AG04450 (cell line): Measurements from ENCODE around the gene OGFOD2. TPM values are rescaled to one million over a fixed set of nuclear protein-coding genes. Genes with fewer than 3 reads are reported as not detected.

Experiments used
- CTCF ChIA-PET: fragments of 300-600, 350-600 bp; formaldehyde crosslinking; extraction: SDS; loops from one replicate; lab custom pipeline; 2022; ENCODE audit warnings: antibody characterized with exemption, inconsistent platforms; lab: Charles Lee
- POLR2A ChIA-PET: fragments of 350-600 bp; formaldehyde crosslinking; extraction: SDS; loops from one replicate; lab custom pipeline; 2021; ENCODE audit warnings: antibody characterized with exemption, inconsistent platforms; lab: Yijun Ruan, JAX
- DNase-seq: peaks from one replicate; pipeline ENCODE4 v3.0.0-alpha.2; 2011; ENCODE audit warnings: low read depth, low spot score
- H3K27ac ChIP-seq: one replicate; pipeline ENCODE4 v1.5.1; 2012; ENCODE audit warnings: low read depth, low read length, control low read depth
- H3K27me3 ChIP-seq: one replicate; pipeline ENCODE4 v1.6.0; 2012; ENCODE audit warnings: low read length; ENCODE audit not compliant: control insufficient read depth, insufficient read depth
- H3K4me3 ChIP-seq: 2 replicates; pipeline ENCODE4 v1.5.1; 2011; ENCODE audit warnings: mild to moderate bottlenecking, low read depth, low read length, control low read depth
- H3K9me3 ChIP-seq: 2 replicates; pipeline ENCODE4 v1.5.1; 2012; ENCODE audit warnings: low read length; ENCODE audit not compliant: control insufficient read depth, insufficient read depth
- polyA plus RNA-seq: library from polyadenylated mRNA; depleted of rRNA; stranded (reverse); fragments of >200 nt; gene quantifications from 2 replicates; pipeline ENCODE4 v1.2.3, GENCODE V29; 2011
- TF ChIP-seq, protein P1 (sequence below): IDR thresholded peaks from 2 replicates; pipeline ENCODE4 v1.5.1; 2011; ENCODE audit warnings: low read depth, low read length, control low read depth, inconsistent platforms

Gene OGFOD2
- polyA plus RNA-seq, 1 experiment, result 6.1 TPM

- H3K4me3 ChIP-seq, result no peak overlapping the region
- H3K27ac ChIP-seq, result no peak overlapping the region
- ChIA-PET CTCF (interaction anchor here (1.6 kb wide), 1 partner anchor 40 kb away, joined by 5 read pairs; no protein-coding TSS in a partner anchor), POLR2A (no interaction called here)
- no peak for DNase-seq
- TF ChIP-seq, protein P1, sequence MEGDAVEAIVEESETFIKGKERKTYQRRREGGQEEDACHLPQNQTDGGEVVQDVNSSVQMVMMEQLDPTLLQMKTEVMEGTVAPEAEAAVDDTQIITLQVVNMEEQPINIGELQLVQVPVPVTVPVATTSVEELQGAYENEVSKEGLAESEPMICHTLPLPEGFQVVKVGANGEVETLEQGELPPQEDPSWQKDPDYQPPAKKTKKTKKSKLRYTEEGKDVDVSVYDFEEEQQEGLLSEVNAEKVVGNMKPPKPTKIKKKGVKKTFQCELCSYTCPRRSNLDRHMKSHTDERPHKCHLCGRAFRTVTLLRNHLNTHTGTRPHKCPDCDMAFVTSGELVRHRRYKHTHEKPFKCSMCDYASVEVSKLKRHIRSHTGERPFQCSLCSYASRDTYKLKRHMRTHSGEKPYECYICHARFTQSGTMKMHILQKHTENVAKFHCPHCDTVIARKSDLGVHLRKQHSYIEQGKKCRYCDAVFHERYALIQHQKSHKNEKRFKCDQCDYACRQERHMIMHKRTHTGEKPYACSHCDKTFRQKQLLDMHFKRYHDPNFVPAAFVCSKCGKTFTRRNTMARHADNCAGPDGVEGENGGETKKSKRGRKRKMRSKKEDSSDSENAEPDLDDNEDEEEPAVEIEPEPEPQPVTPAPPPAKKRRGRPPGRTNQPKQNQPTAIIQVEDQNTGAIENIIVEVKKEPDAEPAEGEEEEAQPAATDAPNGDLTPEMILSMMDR, result no peak
- H3K9me3 ChIP-seq, result no peaks in the 10 kb centered on the region
- no peaks in the 10 kb centered on the region for H3K27me3 ChIP-seq
Measured at GRCh38 chr12:123003257-123003656, 28.2 kb downstream of the OGFOD2 start.

DNA sequence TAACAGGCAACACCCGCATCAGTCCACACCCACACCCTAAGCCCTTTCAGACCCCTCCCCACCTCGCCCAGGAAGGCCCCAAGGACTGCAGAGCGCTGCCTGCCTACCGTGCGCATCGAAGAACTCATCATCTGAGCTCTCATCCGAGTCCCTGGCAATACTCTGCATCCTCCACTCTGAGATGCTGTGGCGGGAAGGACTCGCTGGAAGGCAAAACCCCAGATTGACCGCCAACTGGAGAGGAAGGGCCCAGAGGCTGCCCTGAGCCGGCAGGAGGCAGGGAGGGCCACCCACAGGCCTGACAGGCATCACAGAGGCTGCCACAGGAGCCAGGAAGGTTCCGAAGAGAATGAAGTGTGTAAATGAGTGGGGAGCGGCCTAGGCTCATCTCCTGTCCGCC lies 29.2 kb downstream of the OGFOD2 start:
- Histone ChIP-seq H3K27ac (peak overlapping the region; percentile 11), H3K27me3 (no peaks in the 10 kb centered on the region), H3K4me3 (no peak overlapping the region), H3K9me3 (no peaks in the 10 kb centered on the region)
- POLR2A ChIA-PET, result no interaction called here
- no peak for DNase-seq
- CTCF ChIA-PET, result no interaction called here
- TF ChIP-seq, protein P1, result no peak

DNA sequence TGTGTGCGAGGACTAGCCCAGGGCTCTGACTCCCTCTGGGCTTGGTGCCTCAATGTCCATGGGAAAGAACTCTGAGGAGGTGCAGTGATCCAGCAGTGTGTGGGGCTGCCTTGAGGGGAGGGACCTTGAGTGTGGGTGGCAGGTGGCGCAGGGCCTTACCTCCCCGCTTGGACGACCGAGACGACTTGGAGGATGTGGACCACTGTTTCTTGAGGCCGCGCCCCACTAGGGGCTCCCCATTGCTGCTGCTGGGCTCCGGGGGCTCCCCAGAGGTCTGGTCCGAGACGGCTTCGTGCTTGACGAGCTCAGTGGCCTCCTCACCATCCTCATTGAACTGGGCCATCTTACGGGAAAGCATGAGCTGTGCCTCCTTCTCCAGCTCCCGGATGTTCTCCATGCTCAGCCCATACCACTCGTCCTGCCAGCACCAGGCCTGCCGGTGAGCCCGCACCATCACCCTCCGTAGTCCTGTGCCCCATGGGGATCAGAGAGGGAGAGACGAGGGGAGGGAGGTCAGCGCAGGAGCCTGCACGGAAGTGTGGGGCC lies 30.1 kb downstream of the OGFOD2 start:
- ChIA-PET CTCF (interaction anchor here (0.5 kb wide), 1 partner anchor 228 kb away, joined by 10 read pairs; the partner anchor contains the start of gene MTRFR), POLR2A (interaction anchor here (1.3 kb wide), 1 partner anchor 228 kb away, joined by 4 read pairs; the partner anchor contains the start of genes MPHOSPH9 and MTRFR)
- TF ChIP-seq, protein P1, result no peak
- Histone ChIP-seq H3K9me3 (no peaks in the 10 kb centered on the region), H3K27ac (no peak overlapping the region), H3K27me3 (no peaks in the 10 kb centered on the region), H3K4me3 (no peak overlapping the region)
- no peak for DNase-seq

GRCh38 chr12:123006977-123007376 lies 31.9 kb downstream of the OGFOD2 start:
- TF ChIP-seq, protein P1, result no peak
- POLR2A ChIA-PET, result no interaction called here
- Histone ChIP-seq H3K4me3 (no peak overlapping the region), H3K9me3 (no peaks in the 10 kb centered on the region), H3K27ac (no peak overlapping the region), H3K27me3 (no peaks in the 10 kb centered on the region)
- CTCF ChIA-PET, result no interaction called here
- no peak for DNase-seq

DNA sequence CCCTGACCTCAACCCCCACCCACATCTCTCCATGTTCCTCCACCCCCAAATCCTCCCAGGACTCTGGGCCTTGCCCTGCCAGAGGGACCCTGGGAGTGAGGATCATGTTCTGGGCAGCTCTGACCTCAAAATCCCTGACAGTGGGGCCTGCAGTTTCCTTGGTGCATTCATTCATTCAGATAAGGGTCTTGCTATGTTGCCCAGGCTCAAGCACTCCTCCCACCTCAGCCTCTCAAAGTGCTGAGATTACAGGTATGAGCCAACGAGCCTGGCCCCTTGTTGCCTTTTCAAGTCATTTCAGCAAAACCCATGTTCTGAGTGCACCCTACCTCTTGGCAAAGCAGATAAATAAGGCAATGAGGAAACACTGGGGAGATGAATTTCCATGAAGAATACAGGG lies 35.1 kb downstream of the OGFOD2 start:
- no peak overlapping the region for H3K4me3 ChIP-seq
- TF ChIP-seq, protein P1, result no peak
- no peaks in the 10 kb centered on the region for H3K9me3 ChIP-seq
- POLR2A ChIA-PET, result no interaction called here
- no peak overlapping the region for H3K27ac ChIP-seq
- CTCF ChIA-PET, result no interaction called here
- H3K27me3 ChIP-seq, result no peaks in the 10 kb centered on the region
- no peak for DNase-seq
